Epithelial cell of proximal tubule (primary cell): Measurements from ENCODE around the gene CIDEB. TPM values are rescaled to one million over a fixed set of nuclear protein-coding genes. Genes with fewer than 3 reads are reported as not detected.

Experiments
- DNase-seq: peaks from one replicate; pipeline ENCODE4 v3.0.0-alpha.2; 2011; ENCODE audit warnings: low read depth
- H3K4me3 ChIP-seq: 2 replicates; pipeline ENCODE4 v1.5.1; 2011; ENCODE audit warnings: low read depth, mild to moderate bottlenecking, low read length
- CTCF ChIP-seq: conservative IDR thresholded peaks from 2 replicates; pipeline ENCODE4 v1.5.1; 2012; ENCODE audit warnings: low read depth, mild to moderate bottlenecking, low read length
- total RNA-seq: library from RNA; depleted of rRNA; stranded (reverse); fragments of >200 nt; gene quantifications from 2 replicates; pipeline ENCODE4 v1.2.3, GENCODE V29; 2015

The CIDEB gene
- total RNA-seq, 1 donor from 2014 or later: 3.6 TPM

- DNase-seq: no peak
- H3K4me3 ChIP-seq: no peak overlapping the region
- no peak for TF ChIP-seq CTCF
These were observed 26.1 kb downstream of the CIDEB start for GRCh38 chr14:24281636-24282035.

- no peak for DNase-seq
- H3K4me3 ChIP-seq: no peak overlapping the region
- no peak for TF ChIP-seq CTCF
These were observed 26.8 kb downstream of the CIDEB start for GRCh38 chr14:24280797-24281460.

- TF ChIP-seq CTCF: peak; percentile 55
- DNase-seq: no peak
These were observed 28.2 kb downstream of the CIDEB start for GRCh38 chr14:24279301-24280186.

GRCh38 chr14:24278424-24278823 is 29.4 kb downstream of the CIDEB start:
- no peak for TF ChIP-seq CTCF
- DNase-seq: no peak
- no peak overlapping the region for H3K4me3 ChIP-seq

More at GRCh38 chr14:24279301-24280186, 28.2 kb downstream of the CIDEB start:
- H3K4me3 ChIP-seq: no peak overlapping the region

GRCh38 chr14:24277606-24278321 is 30.0 kb downstream of the CIDEB start:
- no peak for TF ChIP-seq CTCF
- DNase-seq: no peak
- H3K4me3 ChIP-seq: no peak overlapping the region

- no peak overlapping the region for H3K4me3 ChIP-seq
- no peak for DNase-seq
- TF ChIP-seq CTCF: no peak
These were observed 30.7 kb downstream of the CIDEB start for GRCh38 chr14:24277071-24277470.
